ENCODE results near the gene IQCE.
"Not testable (repeated sequence)": the region's sequence is repeated elsewhere in the genome, so short reads cannot be mapped to it uniquely, and the experiment has no call there.

The IQCE gene

DNA sequence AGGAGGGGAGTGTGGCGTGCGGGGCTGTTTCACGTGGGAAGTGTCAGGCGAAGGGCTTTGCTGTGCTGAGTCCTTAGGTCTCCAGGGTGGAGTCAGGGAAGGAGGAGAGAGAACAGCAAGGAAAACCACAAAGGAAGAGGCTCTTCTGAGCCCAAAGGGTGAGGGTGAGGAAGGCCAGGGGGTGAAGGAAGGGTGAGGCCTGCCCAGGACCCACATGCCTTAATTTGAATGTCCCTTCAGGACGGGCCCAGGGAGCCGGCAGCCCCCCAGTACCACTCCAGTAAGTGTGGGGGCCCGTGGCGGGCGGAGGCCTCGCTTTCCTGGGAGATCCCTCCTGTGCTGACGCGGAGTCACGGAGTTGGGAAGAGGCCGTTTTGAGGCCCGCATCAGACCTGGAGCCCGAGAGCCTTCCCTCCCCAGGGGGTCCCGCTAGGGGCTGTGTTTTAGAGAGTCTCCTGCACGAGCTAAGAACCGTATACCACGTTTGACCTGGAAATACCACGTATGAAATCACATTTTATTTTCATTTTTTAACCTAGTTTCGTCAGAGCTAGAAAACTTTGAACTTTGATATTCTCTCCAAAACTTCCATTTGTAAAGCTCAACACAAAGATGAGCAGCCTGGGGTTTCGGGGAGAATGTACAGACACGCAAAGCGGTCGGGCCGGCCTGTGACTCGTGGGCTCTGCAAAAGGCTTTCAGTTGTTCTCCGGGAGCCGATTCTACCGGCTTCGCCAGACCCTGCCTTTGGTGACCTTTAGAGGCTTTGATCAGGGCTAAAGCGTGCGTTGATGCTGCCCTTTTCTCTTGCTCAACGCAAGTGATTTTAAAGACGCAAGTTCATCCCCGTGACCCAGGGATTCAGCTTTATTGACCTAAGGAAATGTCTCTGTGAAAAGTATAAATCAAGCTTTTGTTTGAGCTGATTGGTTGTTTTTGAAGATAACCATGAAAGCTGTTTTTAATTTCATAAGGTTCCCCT, 49.4 kb downstream of the IQCE start:
- no peak overlapping the region for H3K4me3 ChIP-seq (ENCODE audit: low read depth, low read length)
- TF ChIP-seq, protein P1, sequence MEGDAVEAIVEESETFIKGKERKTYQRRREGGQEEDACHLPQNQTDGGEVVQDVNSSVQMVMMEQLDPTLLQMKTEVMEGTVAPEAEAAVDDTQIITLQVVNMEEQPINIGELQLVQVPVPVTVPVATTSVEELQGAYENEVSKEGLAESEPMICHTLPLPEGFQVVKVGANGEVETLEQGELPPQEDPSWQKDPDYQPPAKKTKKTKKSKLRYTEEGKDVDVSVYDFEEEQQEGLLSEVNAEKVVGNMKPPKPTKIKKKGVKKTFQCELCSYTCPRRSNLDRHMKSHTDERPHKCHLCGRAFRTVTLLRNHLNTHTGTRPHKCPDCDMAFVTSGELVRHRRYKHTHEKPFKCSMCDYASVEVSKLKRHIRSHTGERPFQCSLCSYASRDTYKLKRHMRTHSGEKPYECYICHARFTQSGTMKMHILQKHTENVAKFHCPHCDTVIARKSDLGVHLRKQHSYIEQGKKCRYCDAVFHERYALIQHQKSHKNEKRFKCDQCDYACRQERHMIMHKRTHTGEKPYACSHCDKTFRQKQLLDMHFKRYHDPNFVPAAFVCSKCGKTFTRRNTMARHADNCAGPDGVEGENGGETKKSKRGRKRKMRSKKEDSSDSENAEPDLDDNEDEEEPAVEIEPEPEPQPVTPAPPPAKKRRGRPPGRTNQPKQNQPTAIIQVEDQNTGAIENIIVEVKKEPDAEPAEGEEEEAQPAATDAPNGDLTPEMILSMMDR (IDR thresholded peaks at IDR 0.05; ENCODE audit: low read depth, low read length) = no peak

DNA sequence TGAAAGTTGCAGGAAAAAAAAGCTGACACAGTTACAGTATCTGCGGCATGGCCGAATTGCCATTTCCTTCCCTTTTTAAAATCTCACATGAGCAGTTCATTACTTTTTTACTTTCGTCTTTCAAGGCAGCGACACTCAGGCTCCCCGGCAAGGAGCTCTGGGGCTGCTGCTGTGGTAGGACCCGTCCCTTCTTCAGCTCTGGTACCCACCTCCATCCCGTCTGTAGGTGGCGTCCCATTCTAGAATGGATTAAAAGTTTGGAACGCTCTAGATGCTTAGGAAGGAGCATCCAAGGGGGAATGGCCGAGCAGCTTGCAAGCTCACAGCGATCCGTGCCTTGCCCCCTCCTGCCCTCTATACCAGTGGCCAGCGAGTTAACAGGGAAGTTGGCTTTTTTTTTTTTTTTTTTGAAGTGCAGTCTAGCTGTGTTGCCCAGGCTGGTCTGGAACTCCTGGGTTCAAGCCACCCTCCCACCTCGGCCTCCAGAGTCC, 50.2 kb downstream of the IQCE start:
- TF ChIP-seq, protein P1 (IDR thresholded peaks at IDR 0.05; ENCODE audit: low read depth, low read length) = peak; percentile 41
- no peak overlapping the region for H3K4me3 ChIP-seq (ENCODE audit: low read depth, low read length)

DNA sequence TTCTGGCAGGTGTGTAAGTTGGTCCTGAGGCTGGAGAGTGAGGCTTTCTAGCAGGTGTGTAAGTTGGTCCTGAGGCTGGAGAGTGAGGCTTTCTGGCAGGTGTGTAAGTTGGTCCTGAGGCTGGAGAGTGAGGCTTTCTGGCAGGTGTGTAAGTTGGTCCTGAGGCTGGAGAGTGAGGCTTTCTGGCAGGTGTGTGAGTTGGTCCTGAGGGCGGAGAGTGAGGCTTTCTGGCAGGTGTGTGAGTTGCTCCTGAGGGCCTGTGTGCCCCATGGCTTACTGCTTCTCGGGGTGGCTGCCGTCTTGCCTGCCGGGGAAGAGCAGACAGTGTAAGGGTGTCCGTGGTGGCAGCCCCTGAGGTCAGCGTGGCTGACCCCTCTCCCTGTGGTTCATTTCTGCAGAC, 50.9 kb downstream of the IQCE start:
- not testable (repeated sequence) for H3K4me3 ChIP-seq (ENCODE audit: low read depth, low read length)

DNA sequence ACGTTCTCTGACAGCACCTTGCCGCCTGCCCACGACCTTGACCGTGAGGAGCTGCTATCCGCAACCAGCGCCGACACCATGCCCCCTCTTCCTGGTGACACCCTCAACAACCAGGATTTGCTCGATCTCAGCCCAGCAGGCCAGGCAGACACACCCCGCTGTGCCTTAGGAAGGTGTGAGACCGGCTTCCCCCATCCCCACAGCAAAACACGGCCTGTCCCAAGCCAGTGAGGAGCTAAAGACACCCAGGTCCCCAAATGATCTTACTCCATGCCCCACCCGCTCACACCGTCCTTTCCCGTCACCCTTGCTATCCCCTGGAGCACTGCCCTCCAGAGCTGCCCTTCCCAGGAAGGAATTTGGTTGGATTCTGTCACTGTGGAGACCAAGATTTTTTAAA, 51.7 kb downstream of the IQCE start:
- no peak overlapping the region for H3K4me3 ChIP-seq (ENCODE audit: low read depth, low read length)
- TF ChIP-seq, protein P1 (IDR thresholded peaks at IDR 0.05; ENCODE audit: low read depth, low read length) = no peak

DNA sequence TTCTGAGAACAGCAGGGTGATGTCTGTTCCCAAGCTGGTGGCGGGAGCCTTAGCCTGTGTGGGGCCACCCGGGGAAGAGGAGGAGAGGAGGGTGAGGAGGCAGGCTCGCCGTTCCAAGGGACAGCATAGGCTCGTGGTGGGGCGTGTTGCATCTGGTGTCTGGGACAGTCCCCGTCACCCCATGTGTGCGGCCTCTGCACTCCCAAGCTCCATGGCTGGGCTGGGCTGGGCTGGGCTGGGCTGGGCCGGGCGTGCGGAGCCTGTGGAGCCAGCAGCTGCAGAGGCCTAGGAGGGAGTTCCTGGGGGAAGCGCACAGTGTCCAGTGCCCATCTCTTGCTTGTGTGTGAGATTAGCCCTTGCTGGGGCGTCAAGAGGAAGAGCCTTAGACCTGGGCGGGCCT, 52.1 kb downstream of the IQCE start:
- no peak overlapping the region for H3K4me3 ChIP-seq (ENCODE audit: low read depth, low read length)
- TF ChIP-seq, protein P1 (IDR thresholded peaks at IDR 0.05; ENCODE audit: low read depth, low read length) = no peak

DNA sequence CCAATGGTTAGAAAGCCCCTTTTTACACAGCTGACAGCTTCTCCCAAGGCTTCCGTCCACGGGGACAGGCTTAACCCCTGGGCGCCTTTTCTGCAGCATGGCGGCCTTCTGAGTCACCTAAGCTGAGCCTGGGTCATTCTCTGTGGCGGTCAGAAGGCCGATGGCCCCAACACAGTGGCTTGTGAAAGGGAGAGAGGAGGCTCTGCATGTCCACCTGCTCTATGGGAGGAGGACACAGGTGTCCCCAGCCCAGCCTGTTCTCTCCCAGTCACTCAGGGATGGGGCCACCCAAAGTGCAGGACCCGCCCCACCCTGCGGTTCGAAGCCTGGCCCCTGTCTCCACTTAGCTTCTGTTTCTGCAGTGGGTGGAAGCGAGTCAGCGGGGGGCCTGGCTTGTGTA, 52.6 kb downstream of the IQCE start:
- no peak overlapping the region for H3K4me3 ChIP-seq (ENCODE audit: low read depth, low read length)
- TF ChIP-seq, protein P1 (IDR thresholded peaks at IDR 0.05; ENCODE audit: low read depth, low read length) = no peak

DNA sequence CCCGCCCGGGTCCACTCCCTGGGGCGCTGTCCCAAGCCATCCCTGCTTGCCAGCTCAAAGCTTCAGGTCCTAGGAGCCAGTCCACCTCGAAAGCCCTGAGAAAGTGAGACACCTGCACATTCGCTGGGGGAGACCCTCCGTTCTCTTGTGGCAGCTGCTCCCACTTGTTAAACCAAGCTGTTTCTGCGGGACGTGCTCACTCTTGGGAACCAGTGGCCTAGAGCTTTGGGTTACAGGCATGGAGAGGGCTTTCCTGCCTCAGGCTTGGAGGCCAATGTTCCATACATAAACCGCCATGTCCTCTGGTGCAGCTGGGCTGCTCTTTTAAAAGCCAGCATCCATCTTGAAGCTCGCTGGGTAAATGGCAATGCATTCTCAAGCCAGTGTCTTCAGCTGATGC, 53.1 kb downstream of the IQCE start:
- TF ChIP-seq, protein P1 (IDR thresholded peaks at IDR 0.05; ENCODE audit: low read depth, low read length) = no peak
- H3K4me3 ChIP-seq (ENCODE audit: low read depth, low read length) = no peak overlapping the region

All from WI38 (cell line).